HFFc6 (cell line): Measurements from ENCODE around the gene SPHK1. TPM values are rescaled to one million over a fixed set of nuclear protein-coding genes. Genes with fewer than 3 reads are reported as not detected.
A peak's percentile ranks its signal among the peaks of the same experiment; 100 is the strongest.

Experiments used
- DNase-seq: peaks from one replicate; pipeline ENCODE4 v3.0.0-alpha.2; 2018
- H3K27ac Mint-ChIP-seq: 2 replicates; pipeline ENCODE4 v1.8.0; 2020; ENCODE audit warnings: mild to moderate bottlenecking, mixed read lengths
- H3K27me3 Mint-ChIP-seq: 2 replicates; pipeline ENCODE4 v1.8.0; 2021; ENCODE audit warnings: mild to moderate bottlenecking, moderate library complexity, mixed read lengths; ENCODE audit not compliant: insufficient read depth
- H3K36me3 Mint-ChIP-seq: 2 replicates; pipeline ENCODE4 v1.8.0; 2021; ENCODE audit warnings: low read depth, mixed read lengths
- H3K4me1 Mint-ChIP-seq: 2 replicates; pipeline ENCODE4 v1.8.0; 2020; ENCODE audit warnings: low read depth, mixed read lengths
- H3K4me3 Mint-ChIP-seq: 2 replicates; pipeline ENCODE4 v1.8.0; 2020; ENCODE audit warnings: mild to moderate bottlenecking, moderate library complexity, mixed read lengths
- H3K9me3 Mint-ChIP-seq: 2 replicates; pipeline ENCODE4 v1.8.0; 2020; ENCODE audit warnings: mild to moderate bottlenecking, mixed read lengths
- total RNA-seq, 6 experiments: library from RNA; stranded (reverse); fragmentation: NEBNext Ultra II Directional; extraction: Animal tissue kit (Norgen Biotek cat#: 25700); gene quantifications; 2 replicates in 1 of 6; 3 replicates in 5 of 6; pipeline ENCODE4 v1.2.3, GENCODE V29; 2021
- TF ChIP-seq, protein P1 (sequence below): fragments of 200-600 bp; sonication (generic); IDR thresholded peaks from 2 replicates; pipeline ENCODE4 v1.5.0; 2021; ENCODE audit warnings: antibody characterized with exemption, mild to moderate bottlenecking

Gene SPHK1
- total RNA-seq, 6 experiments from 2014 or later, result 53.9 to 68.1 (median 55.7) TPM

DNA sequence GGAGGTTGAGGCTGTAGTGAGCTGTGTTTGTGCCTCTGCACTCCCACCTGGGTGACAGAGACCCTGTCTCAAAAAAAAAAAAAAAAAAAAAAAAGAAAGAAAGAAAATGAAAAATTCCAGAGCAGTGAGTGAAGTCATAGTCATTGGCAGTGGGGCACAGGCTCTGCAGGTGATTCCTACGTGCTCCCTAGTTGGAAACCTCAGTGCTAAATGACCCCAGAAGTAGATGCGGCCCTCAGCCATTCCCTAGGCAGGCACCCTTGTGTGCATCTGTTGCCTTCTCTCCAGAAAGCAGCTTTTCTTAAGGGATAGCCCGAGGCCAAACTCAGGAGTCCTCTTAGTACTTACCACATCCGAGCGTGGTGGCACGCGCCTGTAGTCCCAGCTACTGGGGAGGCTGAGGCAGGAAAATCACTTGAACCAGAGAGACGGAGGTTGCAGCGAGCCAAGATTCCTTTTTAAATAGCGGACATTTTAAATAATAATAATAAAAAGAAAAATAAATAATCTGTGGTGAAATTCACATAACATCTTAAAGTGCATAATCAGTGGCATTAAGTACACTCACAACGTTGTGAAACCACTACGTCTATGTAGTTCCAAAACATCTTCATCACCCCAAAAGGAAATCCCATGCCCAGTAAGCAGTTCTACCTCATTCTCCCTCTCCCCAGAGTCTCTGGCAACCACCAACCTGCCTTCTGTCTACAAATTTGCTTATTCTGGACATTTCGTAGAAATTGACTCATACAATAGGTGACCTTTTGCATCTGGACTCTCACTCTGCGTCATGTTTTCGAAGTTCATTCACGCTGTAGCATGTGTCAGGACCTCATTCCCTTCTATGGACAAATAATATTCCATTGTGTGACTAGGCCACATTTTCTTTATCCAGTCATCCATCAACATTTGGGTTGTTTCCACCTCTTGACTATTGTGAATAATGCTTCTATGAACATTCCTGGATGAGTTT lies 12.5 kb upstream of the SPHK1 start:
- H3K9me3 Mint-ChIP-seq, result no peaks in the 10 kb centered on the region
- peak overlapping the region; percentile 52 for H3K4me3 Mint-ChIP-seq
- H3K36me3 Mint-ChIP-seq, result no peaks in the 10 kb centered on the region
- TF ChIP-seq, protein P1, sequence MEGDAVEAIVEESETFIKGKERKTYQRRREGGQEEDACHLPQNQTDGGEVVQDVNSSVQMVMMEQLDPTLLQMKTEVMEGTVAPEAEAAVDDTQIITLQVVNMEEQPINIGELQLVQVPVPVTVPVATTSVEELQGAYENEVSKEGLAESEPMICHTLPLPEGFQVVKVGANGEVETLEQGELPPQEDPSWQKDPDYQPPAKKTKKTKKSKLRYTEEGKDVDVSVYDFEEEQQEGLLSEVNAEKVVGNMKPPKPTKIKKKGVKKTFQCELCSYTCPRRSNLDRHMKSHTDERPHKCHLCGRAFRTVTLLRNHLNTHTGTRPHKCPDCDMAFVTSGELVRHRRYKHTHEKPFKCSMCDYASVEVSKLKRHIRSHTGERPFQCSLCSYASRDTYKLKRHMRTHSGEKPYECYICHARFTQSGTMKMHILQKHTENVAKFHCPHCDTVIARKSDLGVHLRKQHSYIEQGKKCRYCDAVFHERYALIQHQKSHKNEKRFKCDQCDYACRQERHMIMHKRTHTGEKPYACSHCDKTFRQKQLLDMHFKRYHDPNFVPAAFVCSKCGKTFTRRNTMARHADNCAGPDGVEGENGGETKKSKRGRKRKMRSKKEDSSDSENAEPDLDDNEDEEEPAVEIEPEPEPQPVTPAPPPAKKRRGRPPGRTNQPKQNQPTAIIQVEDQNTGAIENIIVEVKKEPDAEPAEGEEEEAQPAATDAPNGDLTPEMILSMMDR, result no peak
- no peaks in the 10 kb centered on the region for H3K27me3 Mint-ChIP-seq
- H3K27ac Mint-ChIP-seq, result peak overlapping the region; percentile 88
- peaks cover 38% of the 10 kb centered on the region for H3K4me1 Mint-ChIP-seq
- peak; percentile 93 for DNase-seq

DNA sequence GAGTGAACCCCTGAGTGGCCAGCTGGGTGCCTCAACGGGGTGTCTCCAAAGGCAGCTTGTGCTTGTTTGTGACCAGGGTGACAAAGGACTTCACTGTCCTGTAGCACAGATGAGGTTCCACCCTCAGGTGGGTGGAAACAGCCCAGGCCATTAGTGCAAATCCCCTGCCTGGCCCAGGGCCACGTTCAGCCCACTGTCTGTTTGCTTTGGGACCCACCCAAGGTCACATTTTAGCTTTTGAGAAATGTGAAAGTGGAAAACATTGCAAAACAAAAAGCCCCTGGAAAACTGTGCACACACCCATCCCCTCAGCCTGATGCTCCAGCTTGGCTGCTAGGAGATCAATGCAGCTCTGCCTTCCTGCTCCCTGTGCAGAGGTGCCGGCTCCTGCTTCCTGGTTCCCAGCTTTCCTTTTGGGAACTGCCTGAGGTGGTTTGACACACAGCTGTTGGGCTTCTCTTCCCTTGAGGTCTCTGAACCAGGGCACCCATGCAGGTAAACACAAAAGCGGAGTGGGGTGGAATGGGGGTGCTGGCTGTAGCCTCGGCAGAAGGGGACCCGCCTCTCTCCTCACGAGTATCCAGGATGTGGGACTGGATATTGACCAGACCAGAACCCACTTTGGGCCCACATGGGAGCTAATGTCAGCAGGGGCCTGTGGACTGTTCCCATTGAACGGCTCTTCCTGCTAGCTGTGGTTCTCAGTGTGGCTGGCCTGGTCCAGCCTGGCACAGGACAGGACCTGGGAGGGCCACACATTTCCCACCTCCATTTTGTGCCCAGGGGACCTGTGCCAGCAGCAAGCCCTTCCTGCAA lies 7.9 kb upstream of the SPHK1 start:
- Mint-ChIP-seq H3K9me3 (no peaks in the 10 kb centered on the region), H3K4me1 (peaks cover 26% of the 10 kb centered on the region), H3K27me3 (no peaks in the 10 kb centered on the region; the same call in none of the 2 replicates), H3K36me3 (no peaks in the 10 kb centered on the region; the same call in 1 of the 2 replicates), H3K4me3 (no peak overlapping the region), H3K27ac (no peak overlapping the region)
- DNase-seq, result no peak
- TF ChIP-seq, protein P1, result no peak

DNA sequence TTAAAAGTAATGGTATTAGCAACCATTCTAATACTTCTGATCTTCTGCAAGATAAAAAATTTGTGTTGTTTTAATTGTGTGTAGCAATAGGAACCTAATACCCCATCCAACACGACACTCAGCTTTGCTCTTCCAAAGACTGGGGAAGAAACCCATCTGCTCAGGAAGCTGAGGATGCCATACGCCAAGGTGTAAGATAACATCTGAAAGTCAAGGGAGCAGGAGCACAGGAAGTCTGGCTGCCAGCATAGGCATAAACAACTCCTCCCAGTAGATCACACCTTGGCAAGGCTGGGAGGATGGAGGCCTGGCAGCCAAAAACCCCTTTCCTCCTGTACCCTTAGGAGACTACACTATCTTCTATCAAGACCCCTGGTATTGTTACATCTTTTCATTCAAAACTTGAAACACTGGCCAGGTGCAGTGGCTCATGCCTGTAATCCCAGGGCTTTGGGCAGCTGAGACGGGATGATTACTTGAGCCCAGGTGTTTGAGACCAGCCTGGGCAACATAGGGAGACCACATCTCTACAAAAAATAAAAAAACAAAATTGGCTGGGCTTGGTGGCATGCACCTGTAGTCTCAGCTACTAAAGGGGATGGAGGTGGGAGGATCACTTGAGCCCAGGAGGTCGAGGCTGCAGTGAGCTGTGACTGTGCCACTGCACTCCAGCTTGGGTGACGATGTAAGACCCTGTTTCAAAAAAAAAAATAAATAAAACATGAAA lies 5.7 kb upstream of the SPHK1 start:
- TF ChIP-seq, protein P1, result no peak
- Mint-ChIP-seq H3K4me1 (peaks cover 10% of the 10 kb centered on the region), H3K4me3 (no peak overlapping the region), H3K27ac (no peak overlapping the region), H3K9me3 (no peaks in the 10 kb centered on the region), H3K27me3 (no peaks in the 10 kb centered on the region; the same call in none of the 2 replicates), H3K36me3 (no peaks in the 10 kb centered on the region; the same call in 1 of the 2 replicates)
- DNase-seq, result no peak

DNA sequence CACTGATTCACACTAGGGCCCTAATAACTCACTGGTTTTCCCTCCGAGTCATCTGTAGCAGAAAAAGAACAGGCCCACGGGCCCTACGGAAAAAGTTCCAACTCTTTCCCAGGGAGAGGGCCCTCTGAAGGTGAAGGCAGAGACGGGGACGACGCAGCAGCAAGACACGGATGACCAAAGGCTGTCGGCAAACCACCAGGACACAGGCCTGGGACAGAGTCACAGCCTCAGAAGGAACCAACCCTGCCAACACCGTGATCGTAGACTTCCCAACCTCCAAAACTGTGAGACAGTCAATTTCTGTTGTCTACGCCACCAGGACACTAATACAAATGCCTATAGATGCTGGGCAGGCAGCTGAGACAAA lies 5.2 kb upstream of the SPHK1 start:
- Mint-ChIP-seq H3K27me3 (peaks cover 1% of the 10 kb centered on the region), H3K27ac (no peak overlapping the region), H3K4me3 (no peak overlapping the region), H3K9me3 (no peaks in the 10 kb centered on the region), H3K4me1 (0 out of 2 replicates have a peak, but pooled peaks cover 7% of the 10 kb centered on the region), H3K36me3 (no peaks in the 10 kb centered on the region; the same call in 1 of the 2 replicates)
- no peak for DNase-seq
- TF ChIP-seq, protein P1, result no peak
